Panc1 (cell line): Measurements from ENCODE around the gene SMIM43. TPM values are rescaled to one million over a fixed set of nuclear protein-coding genes. Genes with fewer than 3 reads are reported as not detected.

Experiments
- ATAC-seq: fragments of 200-7000 bp; cut with Tn5 transposase; 2 replicates; pipeline ENCODE4 v1.9.1; 2020; ENCODE audit warnings: mild to moderate bottlenecking, moderate library complexity
- BruUV-seq: library from RNA; stranded (reverse); fragments of 400-500 nt; replicated peaks from 2 replicates; lab custom pipeline; 2021; lab: Mats Ljungman, UMichigan
- CTCF ChIA-PET: fragments of 300-600 bp; sonication (Branson Sonifier 250); formaldehyde crosslinking; loops from one replicate; lab custom pipeline; 2022; ENCODE audit warnings: antibody characterized with exemption; lab: Charles Lee
- POLR2A ChIA-PET: fragments of 300-600 bp; sonication (Branson Sonifier 250); formaldehyde crosslinking; loops from one replicate; lab custom pipeline; 2022; ENCODE audit warnings: antibody characterized with exemption; lab: Charles Lee
- DNase-seq: peaks from one replicate; pipeline ENCODE4 v3.0.0-alpha.2; 2010; ENCODE audit warnings: low read depth, low spot score
- H3K27ac ChIP-seq: 2 replicates; pipeline ENCODE4 v1.5.1; 2011; ENCODE audit warnings: mild to moderate bottlenecking, low read length, inconsistent platforms
- H3K27me3 ChIP-seq: fragments of 200-500 bp; sonication (Bioruptor generic); 2 replicates; pipeline ENCODE4 v1.6.0; 2014; ENCODE audit warnings: low read length, inconsistent platforms; ENCODE audit not compliant: control insufficient read depth, insufficient read depth
- H3K36me3 ChIP-seq: fragments of 200-500 bp; sonication (Bioruptor generic); 2 replicates; pipeline ENCODE4 v1.5.1; 2014; ENCODE audit warnings: inconsistent platforms, mild to moderate bottlenecking, low read length, moderate library complexity; ENCODE audit not compliant: control insufficient read depth, insufficient read depth
- H3K4me1 ChIP-seq: 2 replicates; pipeline ENCODE4 v1.5.1; 2011; ENCODE audit warnings: inconsistent platforms, mild to moderate bottlenecking, low read length, moderate library complexity; ENCODE audit not compliant: control insufficient read depth, insufficient read depth
- H3K4me3 ChIP-seq, 2 experiments: 2 replicates each; pipeline ENCODE4 v1.5.1; 2011 to 2012; ENCODE audit warnings: low read depth in 2 of 2, low read length in 2 of 2, mild to moderate bottlenecking in 2 of 2, inconsistent platforms in 1 of 2, moderate library complexity in 1 of 2
- H3K9me3 ChIP-seq: fragments of 200-500 bp; sonication (Bioruptor generic); 2 replicates; pipeline ENCODE4 v1.5.1; 2014; ENCODE audit warnings: low read depth, mild to moderate bottlenecking, inconsistent platforms, low read length, moderate library complexity; ENCODE audit not compliant: control insufficient read depth, insufficient read depth
- POLR2AphosphoS5 ChIP-seq: IDR thresholded peaks from 2 replicates; pipeline ENCODE4 v1.6.1; 2012; ENCODE audit warnings: mild to moderate bottlenecking, low read depth, low read length, moderate library complexity
- SIN3A ChIP-seq: IDR thresholded peaks from 2 replicates; pipeline ENCODE4 v1.6.1; 2012; ENCODE audit warnings: low read depth, mild to moderate bottlenecking, low read length, moderate library complexity, borderline replicate concordance; ENCODE audit not compliant: insufficient read depth
- TCF7L2 ChIP-seq: IDR thresholded peaks from 2 replicates; pipeline ENCODE4 v1.6.1; 2011; ENCODE audit warnings: mild to moderate bottlenecking, low read depth, low read length, inconsistent platforms
- in situ Hi-C: cut with HindIII; loops from 2 replicates; pipeline ENCODE4 v1.10.0; 2016; ENCODE audit warnings: low sequenced_read_pairs, low pct_unique_long_range_greater_than_20kb
- intact Hi-C: fragments of 100-400 bp; cut with micrococcal nuclease; formaldehyde crosslinking; loops from one replicate; pipeline ENCODE4 v1.10.0; 2022; ENCODE audit not compliant: unreplicated experiment
- total RNA-seq: library from RNA; stranded (reverse); gene quantifications from one replicate; pipeline ENCODE4 v1.2.1, GENCODE V29; 2021; ENCODE audit not compliant: unreplicated experiment
- TF ChIP-seq, protein P1 (sequence below), 2 experiments: IDR thresholded peaks; 2 replicates each; pipeline ENCODE4 v1.6.1; 2011 to 2012; ENCODE audit warnings: low read depth in 2 of 2, control low read depth in 1 of 2, low read length in 1 of 2, mild to moderate bottlenecking in 1 of 2, moderate library complexity in 1 of 2; ENCODE audit not compliant: insufficient read depth in 1 of 2
- TF ChIP-seq, protein P2 (sequence below): fragments of 450-650 bp; IDR thresholded peaks from 2 replicates; pipeline ENCODE4 v1.5.1; 2017; ENCODE audit warnings: mild to moderate bottlenecking

SMIM43 gene
- total RNA-seq, 1 experiment from 2014 or later = not detected

DNA sequence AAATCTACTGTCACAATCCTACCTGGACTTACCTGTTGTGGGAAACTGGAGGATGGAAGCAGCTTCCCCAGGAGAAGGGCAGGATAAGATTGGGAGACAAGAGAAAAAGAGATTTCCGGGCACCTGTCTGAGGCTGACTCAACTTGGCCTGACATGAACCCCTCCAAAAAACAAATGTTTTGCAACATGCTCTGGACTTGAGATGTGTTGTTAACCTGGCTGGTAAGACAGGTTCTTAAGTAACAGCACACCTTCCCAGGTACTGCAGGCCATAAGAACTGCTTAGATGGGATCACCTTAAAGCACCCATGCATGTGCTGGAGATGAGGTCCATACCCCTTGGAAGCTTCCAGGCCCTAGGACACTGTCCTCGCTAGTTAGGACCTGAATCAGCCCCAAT is 4.4 kb upstream of the SMIM43 start:
- no peak overlapping the region for H3K27ac ChIP-seq
- H3K4me3 ChIP-seq = no peak overlapping the region
- ATAC-seq (no peak), DNase-seq (no peak)
- H3K9me3 ChIP-seq = no peaks in the 10 kb centered on the region
- TF ChIP-seq, protein P1, sequence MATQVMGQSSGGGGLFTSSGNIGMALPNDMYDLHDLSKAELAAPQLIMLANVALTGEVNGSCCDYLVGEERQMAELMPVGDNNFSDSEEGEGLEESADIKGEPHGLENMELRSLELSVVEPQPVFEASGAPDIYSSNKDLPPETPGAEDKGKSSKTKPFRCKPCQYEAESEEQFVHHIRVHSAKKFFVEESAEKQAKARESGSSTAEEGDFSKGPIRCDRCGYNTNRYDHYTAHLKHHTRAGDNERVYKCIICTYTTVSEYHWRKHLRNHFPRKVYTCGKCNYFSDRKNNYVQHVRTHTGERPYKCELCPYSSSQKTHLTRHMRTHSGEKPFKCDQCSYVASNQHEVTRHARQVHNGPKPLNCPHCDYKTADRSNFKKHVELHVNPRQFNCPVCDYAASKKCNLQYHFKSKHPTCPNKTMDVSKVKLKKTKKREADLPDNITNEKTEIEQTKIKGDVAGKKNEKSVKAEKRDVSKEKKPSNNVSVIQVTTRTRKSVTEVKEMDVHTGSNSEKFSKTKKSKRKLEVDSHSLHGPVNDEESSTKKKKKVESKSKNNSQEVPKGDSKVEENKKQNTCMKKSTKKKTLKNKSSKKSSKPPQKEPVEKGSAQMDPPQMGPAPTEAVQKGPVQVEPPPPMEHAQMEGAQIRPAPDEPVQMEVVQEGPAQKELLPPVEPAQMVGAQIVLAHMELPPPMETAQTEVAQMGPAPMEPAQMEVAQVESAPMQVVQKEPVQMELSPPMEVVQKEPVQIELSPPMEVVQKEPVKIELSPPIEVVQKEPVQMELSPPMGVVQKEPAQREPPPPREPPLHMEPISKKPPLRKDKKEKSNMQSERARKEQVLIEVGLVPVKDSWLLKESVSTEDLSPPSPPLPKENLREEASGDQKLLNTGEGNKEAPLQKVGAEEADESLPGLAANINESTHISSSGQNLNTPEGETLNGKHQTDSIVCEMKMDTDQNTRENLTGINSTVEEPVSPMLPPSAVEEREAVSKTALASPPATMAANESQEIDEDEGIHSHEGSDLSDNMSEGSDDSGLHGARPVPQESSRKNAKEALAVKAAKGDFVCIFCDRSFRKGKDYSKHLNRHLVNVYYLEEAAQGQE (IDR thresholded peaks at IDR 0.05; ENCODE audit: insufficient read depth in 1 of 2, low read depth in 2 of 2, low read length in 1 of 2) = no peak
- TF ChIP-seq TCF7L2 = no peak
- TF ChIP-seq, protein P2, sequence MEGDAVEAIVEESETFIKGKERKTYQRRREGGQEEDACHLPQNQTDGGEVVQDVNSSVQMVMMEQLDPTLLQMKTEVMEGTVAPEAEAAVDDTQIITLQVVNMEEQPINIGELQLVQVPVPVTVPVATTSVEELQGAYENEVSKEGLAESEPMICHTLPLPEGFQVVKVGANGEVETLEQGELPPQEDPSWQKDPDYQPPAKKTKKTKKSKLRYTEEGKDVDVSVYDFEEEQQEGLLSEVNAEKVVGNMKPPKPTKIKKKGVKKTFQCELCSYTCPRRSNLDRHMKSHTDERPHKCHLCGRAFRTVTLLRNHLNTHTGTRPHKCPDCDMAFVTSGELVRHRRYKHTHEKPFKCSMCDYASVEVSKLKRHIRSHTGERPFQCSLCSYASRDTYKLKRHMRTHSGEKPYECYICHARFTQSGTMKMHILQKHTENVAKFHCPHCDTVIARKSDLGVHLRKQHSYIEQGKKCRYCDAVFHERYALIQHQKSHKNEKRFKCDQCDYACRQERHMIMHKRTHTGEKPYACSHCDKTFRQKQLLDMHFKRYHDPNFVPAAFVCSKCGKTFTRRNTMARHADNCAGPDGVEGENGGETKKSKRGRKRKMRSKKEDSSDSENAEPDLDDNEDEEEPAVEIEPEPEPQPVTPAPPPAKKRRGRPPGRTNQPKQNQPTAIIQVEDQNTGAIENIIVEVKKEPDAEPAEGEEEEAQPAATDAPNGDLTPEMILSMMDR = no peak
- no peak for TF ChIP-seq SIN3A
- TF ChIP-seq POLR2AphosphoS5 = no peak
- intact Hi-C loops (no loop called here), in situ Hi-C loops (no loop called here)
- POLR2A ChIA-PET = no interaction called here
- H3K36me3 ChIP-seq = no peaks in the 10 kb centered on the region
- H3K27me3 ChIP-seq = 0 out of 2 replicates have a peak, but pooled peaks cover 4% of the 10 kb centered on the region
- CTCF ChIA-PET = no interaction called here
- BruUV-seq = no TSS peak
- no peaks in the 10 kb centered on the region for H3K4me1 ChIP-seq

DNA sequence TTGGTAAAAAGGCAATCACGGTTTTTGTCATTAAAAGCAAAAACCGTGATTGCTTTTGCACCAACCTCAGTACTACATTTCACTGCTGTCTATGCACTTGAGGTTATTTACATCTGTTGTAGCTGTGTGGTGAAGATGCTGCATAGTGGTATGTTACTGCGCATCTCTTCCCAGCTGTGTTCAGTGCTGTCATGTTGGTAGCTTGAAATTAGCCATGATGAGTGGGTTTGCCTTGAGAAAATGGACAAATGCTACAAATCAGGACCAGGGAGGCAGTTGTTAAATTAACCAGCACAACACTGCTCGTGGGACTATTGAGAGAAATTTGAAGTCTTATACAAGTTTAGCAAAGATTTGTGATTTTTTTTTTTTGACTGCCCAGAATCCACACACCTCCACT is 2.2 kb upstream of the SMIM43 start:
- Histone ChIP-seq H3K27me3 (0 out of 2 replicates have a peak, but pooled peaks cover 4% of the 10 kb centered on the region), H3K4me3 (no peak overlapping the region), H3K36me3 (no peaks in the 10 kb centered on the region), H3K9me3 (no peaks in the 10 kb centered on the region), H3K27ac (no peak overlapping the region), H3K4me1 (no peaks in the 10 kb centered on the region)
- no TSS peak for BruUV-seq
- intact Hi-C loops = no loop called here
- no peak for TF ChIP-seq TCF7L2
- TF ChIP-seq, protein P1 (IDR thresholded peaks at IDR 0.05; ENCODE audit: insufficient read depth in 1 of 2, low read depth in 2 of 2, low read length in 1 of 2) = no peak
- TF ChIP-seq, protein P2 = no peak
- no peak for TF ChIP-seq POLR2AphosphoS5
- no peak for TF ChIP-seq SIN3A
- ChIA-PET POLR2A (no interaction called here), CTCF (no interaction called here)
- ATAC-seq (no peak), DNase-seq (no peak)
- in situ Hi-C loops = no loop called here
